Nephron (organoid): ENCODE measurements around the gene SMIM32.

Experiments
- H3K27ac Mint-ChIP-seq, 3 experiments: 2 replicates each; pipeline ENCODE4 v1.8.0; 2020; ENCODE audit warnings: mixed read lengths in 3 of 3, mild to moderate bottlenecking in 2 of 3, moderate library complexity in 1 of 3
- H3K27me3 Mint-ChIP-seq: 2 replicates; pipeline ENCODE4 v1.8.0; 2021; ENCODE audit warnings: low read depth, mild to moderate bottlenecking, moderate library complexity, mixed read lengths
- H3K36me3 Mint-ChIP-seq: 2 replicates; pipeline ENCODE4 v1.8.0; 2020; ENCODE audit warnings: low read depth, mixed read lengths
- H3K4me1 Mint-ChIP-seq: 2 replicates; pipeline ENCODE4 v1.8.0; 2020; ENCODE audit warnings: mixed read lengths
- H3K4me3 Mint-ChIP-seq, 3 experiments: 2 replicates each; pipeline ENCODE4 v1.8.0; 2020; ENCODE audit warnings: mild to moderate bottlenecking in 3 of 3, mixed read lengths in 3 of 3, moderate library complexity in 2 of 3
- H3K9me3 Mint-ChIP-seq: 2 replicates; pipeline ENCODE4 v1.8.0; 2020; ENCODE audit warnings: mixed read lengths
- TF ChIP-seq, protein P1 (sequence below), 3 experiments: fragments of 200-600 bp; sonication (generic); IDR thresholded peaks; one replicate each; pipeline ENCODE4 v1.5.0; 2021; ENCODE audit warnings: antibody characterized with exemption in 3 of 3; ENCODE audit not compliant: unreplicated experiment in 3 of 3

SMIM32 gene

DNA sequence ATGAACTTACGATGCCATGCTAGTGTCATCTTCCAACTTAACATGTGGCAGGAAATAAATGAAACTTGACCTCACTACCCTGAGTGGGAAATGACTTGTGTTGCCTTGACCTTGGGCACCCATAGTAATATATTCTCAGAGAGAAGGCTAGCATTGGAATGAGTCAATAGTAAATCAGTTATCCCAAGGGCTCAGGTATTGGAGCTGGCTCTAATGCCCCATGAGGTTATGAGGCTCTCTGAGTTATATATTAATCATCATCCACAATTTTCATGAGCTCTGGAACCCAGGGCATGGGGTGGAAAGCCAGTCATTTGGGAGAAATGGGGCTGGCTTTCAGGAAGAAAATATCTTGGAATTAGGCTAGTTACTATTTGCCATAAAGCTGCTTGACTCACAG lies 42.4 kb upstream of the SMIM32 start:
- Mint-ChIP-seq H3K27me3 (peaks cover 22% of the 10 kb centered on the region), H3K27ac (peak overlapping the region in 1 of 3 experiments; percentile 52), H3K4me3 (no peak overlapping the region), H3K36me3 (no peaks in the 10 kb centered on the region), H3K9me3 (no peaks in the 10 kb centered on the region), H3K4me1 (peaks cover 8% of the 10 kb centered on the region)
- TF ChIP-seq, protein P1, sequence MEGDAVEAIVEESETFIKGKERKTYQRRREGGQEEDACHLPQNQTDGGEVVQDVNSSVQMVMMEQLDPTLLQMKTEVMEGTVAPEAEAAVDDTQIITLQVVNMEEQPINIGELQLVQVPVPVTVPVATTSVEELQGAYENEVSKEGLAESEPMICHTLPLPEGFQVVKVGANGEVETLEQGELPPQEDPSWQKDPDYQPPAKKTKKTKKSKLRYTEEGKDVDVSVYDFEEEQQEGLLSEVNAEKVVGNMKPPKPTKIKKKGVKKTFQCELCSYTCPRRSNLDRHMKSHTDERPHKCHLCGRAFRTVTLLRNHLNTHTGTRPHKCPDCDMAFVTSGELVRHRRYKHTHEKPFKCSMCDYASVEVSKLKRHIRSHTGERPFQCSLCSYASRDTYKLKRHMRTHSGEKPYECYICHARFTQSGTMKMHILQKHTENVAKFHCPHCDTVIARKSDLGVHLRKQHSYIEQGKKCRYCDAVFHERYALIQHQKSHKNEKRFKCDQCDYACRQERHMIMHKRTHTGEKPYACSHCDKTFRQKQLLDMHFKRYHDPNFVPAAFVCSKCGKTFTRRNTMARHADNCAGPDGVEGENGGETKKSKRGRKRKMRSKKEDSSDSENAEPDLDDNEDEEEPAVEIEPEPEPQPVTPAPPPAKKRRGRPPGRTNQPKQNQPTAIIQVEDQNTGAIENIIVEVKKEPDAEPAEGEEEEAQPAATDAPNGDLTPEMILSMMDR (IDR thresholded peaks at IDR 0.05; ENCODE audit: unreplicated experiment in 3 of 3), result no peak

DNA sequence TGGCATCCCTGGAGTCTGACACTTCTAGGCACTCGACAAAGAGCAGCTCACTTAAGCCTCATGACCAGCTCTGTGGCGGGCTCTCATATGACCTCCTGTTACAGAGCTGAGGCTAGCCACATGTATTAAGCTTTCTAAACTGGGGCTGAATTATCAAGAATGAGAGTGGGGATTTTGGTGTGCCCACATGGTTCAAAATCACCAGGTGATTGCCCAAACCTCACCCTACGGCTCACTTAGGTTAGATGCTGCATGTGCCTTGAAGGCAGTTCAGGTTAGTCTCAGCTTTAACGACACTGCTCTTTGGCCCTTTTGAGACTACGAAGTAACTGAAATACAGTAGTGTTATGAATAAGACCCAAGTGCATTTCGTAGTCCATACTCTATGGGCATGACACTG lies 39.4 kb upstream of the SMIM32 start:
- H3K9me3 Mint-ChIP-seq, result no peaks in the 10 kb centered on the region
- TF ChIP-seq, protein P1 (IDR thresholded peaks at IDR 0.05; ENCODE audit: unreplicated experiment in 3 of 3), result no peak
- H3K4me3 Mint-ChIP-seq, result no peak overlapping the region
- H3K27me3 Mint-ChIP-seq, result peaks cover 51% of the 10 kb centered on the region
- H3K4me1 Mint-ChIP-seq, result peaks cover 26% of the 10 kb centered on the region
- H3K36me3 Mint-ChIP-seq, result no peaks in the 10 kb centered on the region
- no peak overlapping the region for H3K27ac Mint-ChIP-seq

DNA sequence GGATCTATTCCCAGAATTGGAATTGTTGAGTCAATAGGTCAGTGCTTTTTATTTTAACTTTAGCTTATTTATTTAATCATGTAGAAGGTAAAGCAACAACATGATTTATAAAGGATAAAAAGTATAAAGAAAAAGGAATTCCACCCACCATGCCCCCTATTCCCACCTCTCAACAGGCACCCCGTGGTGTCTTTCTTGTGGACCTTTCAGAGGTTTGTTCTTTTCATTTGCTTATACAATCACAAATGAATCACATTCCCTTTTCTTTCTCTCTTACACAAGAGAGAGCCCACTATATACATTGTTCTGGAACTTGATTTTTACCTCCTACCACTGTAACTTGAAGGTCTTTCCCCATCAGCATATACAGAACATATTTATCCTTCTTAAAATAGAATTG lies 37.2 kb upstream of the SMIM32 start:
- Mint-ChIP-seq H3K4me3 (no peak overlapping the region), H3K27me3 (peaks cover 55% of the 10 kb centered on the region), H3K36me3 (no peaks in the 10 kb centered on the region), H3K27ac (no peak overlapping the region), H3K9me3 (no peaks in the 10 kb centered on the region), H3K4me1 (peaks cover 26% of the 10 kb centered on the region)
- TF ChIP-seq, protein P1 (IDR thresholded peaks at IDR 0.05; ENCODE audit: unreplicated experiment in 3 of 3), result no peak

DNA sequence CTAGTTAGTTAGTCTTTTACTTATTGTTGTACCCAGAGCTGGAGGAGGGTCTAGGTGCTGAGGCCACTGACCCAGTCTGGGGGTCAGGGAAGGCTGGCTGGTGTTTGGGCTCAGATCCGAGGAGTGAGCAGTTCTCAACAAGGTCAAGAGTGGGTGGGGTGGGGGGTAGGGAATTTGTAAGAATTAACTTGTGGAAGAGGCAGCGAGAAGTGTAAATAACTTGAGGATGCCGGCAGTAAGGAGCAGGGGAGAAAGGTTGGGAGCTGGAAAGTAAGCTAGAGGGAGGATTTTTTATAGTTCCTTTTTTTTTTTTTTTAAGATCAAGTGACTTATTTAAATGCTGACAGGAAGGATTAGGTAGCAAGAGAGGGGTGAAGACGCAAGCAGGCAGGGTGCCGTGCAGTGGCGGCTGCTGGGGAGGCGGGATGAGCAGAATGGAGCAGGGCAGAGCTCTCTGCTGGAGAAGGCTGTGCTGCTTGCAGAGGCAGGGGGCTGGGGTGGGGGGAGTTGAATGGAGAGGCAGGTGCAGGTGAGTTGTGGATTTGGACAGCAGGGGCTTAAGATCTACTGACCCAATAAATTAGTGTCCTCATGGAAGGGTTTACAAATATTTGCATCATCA lies 35.3 kb upstream of the SMIM32 start:
- peaks cover 21% of the 10 kb centered on the region for H3K4me1 Mint-ChIP-seq
- peak overlapping the region in 2 of 3 experiments; percentile 13 to 15 for H3K4me3 Mint-ChIP-seq
- H3K9me3 Mint-ChIP-seq, result no peaks in the 10 kb centered on the region
- peak overlapping the region in 1 of 3 experiments; percentile 77 for H3K27ac Mint-ChIP-seq
- H3K27me3 Mint-ChIP-seq, result peaks cover 59% of the 10 kb centered on the region
- no peaks in the 10 kb centered on the region for H3K36me3 Mint-ChIP-seq
- TF ChIP-seq, protein P1 (IDR thresholded peaks at IDR 0.05; ENCODE audit: unreplicated experiment in 3 of 3), result no peak

DNA sequence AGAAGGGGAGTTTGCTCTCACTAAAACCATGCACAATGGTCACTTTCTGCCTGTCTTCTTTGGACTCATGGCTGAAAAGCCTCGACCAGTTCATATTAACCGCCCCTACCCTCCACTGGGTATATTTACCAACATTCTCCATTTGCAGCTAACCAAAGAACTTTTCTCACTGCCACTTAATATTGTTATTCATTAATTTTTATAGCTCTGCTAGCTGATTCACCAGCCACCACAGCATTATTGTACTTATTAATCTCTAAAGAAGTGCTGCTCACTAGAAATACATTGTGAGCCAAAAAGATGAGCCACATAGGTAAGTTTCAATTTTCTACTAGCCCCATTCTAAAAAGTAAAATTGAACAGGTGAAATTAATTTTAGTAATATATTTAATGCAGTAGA lies 33.4 kb upstream of the SMIM32 start:
- TF ChIP-seq, protein P1 (IDR thresholded peaks at IDR 0.05; ENCODE audit: unreplicated experiment in 3 of 3), result no peak
- H3K27ac Mint-ChIP-seq, result peak overlapping the region in 1 of 3 experiments; percentile 58
- H3K27me3 Mint-ChIP-seq, result peaks cover 66% of the 10 kb centered on the region
- H3K36me3 Mint-ChIP-seq, result no peaks in the 10 kb centered on the region
- peaks cover under 1% of the 10 kb centered on the region for H3K9me3 Mint-ChIP-seq
- no peak overlapping the region for H3K4me3 Mint-ChIP-seq
- H3K4me1 Mint-ChIP-seq, result peaks cover 21% of the 10 kb centered on the region

DNA sequence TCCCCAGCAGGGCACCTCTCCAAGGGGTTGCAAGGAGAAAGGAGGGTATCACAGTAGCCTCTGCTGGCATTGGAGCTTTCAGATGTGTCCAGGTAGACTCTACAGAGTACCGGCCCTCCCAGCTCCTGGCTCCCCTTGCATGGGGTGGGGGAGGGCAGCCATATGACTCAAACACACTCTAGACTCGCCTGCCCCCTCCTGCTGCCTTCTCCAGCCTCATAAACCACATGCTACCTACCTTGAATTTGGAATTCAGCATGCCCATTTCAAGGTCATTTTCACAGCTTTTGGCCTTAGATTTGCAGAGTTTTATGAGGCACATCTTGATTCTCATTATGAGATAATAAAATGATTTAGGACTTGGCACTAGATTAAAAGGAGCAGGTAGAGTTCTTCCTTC lies 32.8 kb upstream of the SMIM32 start:
- Mint-ChIP-seq H3K4me3 (no peak overlapping the region), H3K27ac (peak overlapping the region in 1 of 3 experiments; percentile 58), H3K4me1 (peaks cover 21% of the 10 kb centered on the region), H3K36me3 (no peaks in the 10 kb centered on the region), H3K27me3 (peaks cover 65% of the 10 kb centered on the region), H3K9me3 (peaks cover 5% of the 10 kb centered on the region)
- TF ChIP-seq, protein P1 (IDR thresholded peaks at IDR 0.05; ENCODE audit: unreplicated experiment in 3 of 3), result no peak
